ENCODE data around the gene PRR18. TPM values are rescaled to one million over a fixed set of nuclear protein-coding genes. Genes with fewer than 3 reads are reported as not detected.

Gene PRR18
- total and polyA plus RNA-seq, 9 of the 15 experiments (the other 6 are each of a cell fraction or from before 2014, with no cell fraction given) = not detected

DNA sequence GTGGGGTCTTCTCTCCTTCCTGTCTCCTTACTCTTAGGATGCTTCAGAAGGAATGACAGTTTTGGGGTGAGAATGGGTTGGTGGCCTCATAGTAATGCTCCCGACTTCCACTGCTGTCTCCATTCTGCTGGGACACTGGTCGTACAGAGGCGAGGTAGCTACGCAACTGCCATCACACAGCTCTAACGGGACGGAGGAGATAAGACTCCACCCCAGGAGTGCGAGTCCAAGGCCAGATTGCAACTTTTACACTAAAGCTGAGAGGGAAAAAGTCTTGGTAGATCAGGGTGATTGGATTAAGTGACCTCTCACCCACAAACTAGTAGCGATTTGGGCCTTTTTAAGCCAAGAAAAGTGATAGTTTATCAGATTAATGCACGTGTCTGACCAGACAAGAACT lies 1.8 kb upstream of the PRR18 start:
- Histone ChIP-seq H2AFZ (ENCODE audit: low read depth, low read length) (no peak overlapping the region), H3K9me1 (ENCODE audit: control insufficient read depth, insufficient read depth, low read length) (no peaks in the 10 kb centered on the region), H3K9ac (ENCODE audit: insufficient read depth in 1 of 2, low read depth in 2 of 2, low read length in 2 of 2) (peak overlapping the region in 1 of 2 experiments; percentile 30; a peak in 1 of 4 replicates), H3K79me2 (ENCODE audit: control insufficient read depth, insufficient read depth, low read length) (no peaks in the 10 kb centered on the region), H3K36me3 (ENCODE audit: control insufficient read depth, insufficient read depth, low read length) (no peaks in the 10 kb centered on the region), H3K4me3 (no peak overlapping the region), H4K20me1 (replicated peaks; ENCODE audit: control insufficient read depth, insufficient read depth, low read length) (no peaks in the 10 kb centered on the region), H3K27me3 (ENCODE audit: control insufficient read depth in 2 of 2, insufficient read depth in 2 of 2, low read length in 2 of 2) (peaks cover 21 to 37% of the 10 kb centered on the region in 2 experiments), H3K4me1 (replicated peaks in 1 of 2; ENCODE audit: control insufficient read depth in 2 of 2, insufficient read depth in 2 of 2, low read length in 2 of 2) (peaks cover 0 to 8% of the 10 kb centered on the region in 2 experiments; a peak in 2 of 5 replicates), H3K27ac (ENCODE audit: extremely low read depth, low read depth, low read length) (no peak overlapping the region), H3K9me3 (replicated peaks; ENCODE audit: control insufficient read depth, insufficient read depth, low read depth, low read length) (no peaks in the 10 kb centered on the region), H3K4me2 (ENCODE audit: insufficient read depth, low read length) (no peak overlapping the region)
- in situ Hi-C loops (cut with MboI) = no loop called here
- BruUV-seq (replicated peaks) = no TSS peak
- ATAC-seq (peak; percentile 59), FAIRE-seq (no peak), DNase-seq (ENCODE audit: extremely low read depth in 1 of 4, low spot score in 3 of 4) (no peak)
- intact Hi-C loops (cut with micrococcal nuclease) = loop anchor here (1.0 kb wide), 1 partner anchor 35 kb away; no protein-coding TSS in a partner anchor
- no peak for TF ChIP-seq ZNF124 (CRISPR knock-in tag; IDR thresholded peaks at IDR 0.05)
- no peak for TF ChIP-seq BRD9 (IDR thresholded peaks at IDR 0.05; ENCODE audit: low read depth, partially characterized antibody)
- no peak for TF ChIP-seq BMI1 (IDR thresholded peaks at IDR 0.05; ENCODE audit: low read length)
- TF ChIP-seq RCOR1 (IDR thresholded peaks at IDR 0.05; ENCODE audit: borderline replicate concordance in 1 of 2, low read depth in 2 of 2, low read length in 2 of 2) = peak in 1 of 2 experiments; percentile 91; a peak in 2 of 4 replicates
- no peak for TF ChIP-seq PHF21A (IDR thresholded peaks at IDR 0.05; ENCODE audit: borderline replicate concordance, low read depth)
- TF ChIP-seq HNRNPH1 (optimal IDR thresholded peaks at IDR 0.05; ENCODE audit: low read depth, low read length) = no peak
- TF ChIP-seq NCOA2 (IDR thresholded peaks at IDR 0.05; ENCODE audit: partially characterized antibody in 2 of 2) = no peak
- 3% methylated on average over 9 of the region's 9 CpGs for WGBS (ENCODE audit: insufficient coverage, low coverage, missing lambda C conversion rate)
- POLR2A ChIA-PET = interaction anchor here (0.6 to 1.4 kb wide), 5 partner anchors 9 to 303 kb away, joined by 3 to 5 read pairs (median 3); no protein-coding TSS in a partner anchor
- CTCF ChIA-PET (ENCODE audit: low intra/inter-chr PET ratio) = no interaction called here

All from K562 (cell line).